Body of pancreas (tissue), 4 donors: ENCODE results near the gene DBF4B.
A peak's percentile ranks its signal among the peaks of the same experiment; 100 is the strongest.

Experiments
- POLR2A ChIP-seq, 3 donors: fragments of 450-650 bp; IDR thresholded peaks; one replicate each; pipeline ENCODE4 v1.6.1; 2016; ENCODE audit warnings: antibody characterized with exemption in 3 of 3, mild to moderate bottlenecking in 2 of 3
- TF ChIP-seq, protein P1 (sequence below), 7 experiments: fragments of 450-650 bp in 4 of 7; fragments of 200-600 bp in 3 of 7; sonication (generic) in 3 of 7; IDR thresholded peaks; one replicate each; pipeline ENCODE4 v1.5.1; 2016 to 2019; ENCODE audit warnings: antibody characterized with exemption in 7 of 7

GRCh38 chr17:44689477-44690217 lies 18.8 kb upstream of the DBF4B start, which contains the start of gene CCDC43:
- TF ChIP-seq POLR2A (IDR thresholded peaks at IDR 0.05): peak; percentile 53 to 84 (median 70)
- TF ChIP-seq, protein P1, sequence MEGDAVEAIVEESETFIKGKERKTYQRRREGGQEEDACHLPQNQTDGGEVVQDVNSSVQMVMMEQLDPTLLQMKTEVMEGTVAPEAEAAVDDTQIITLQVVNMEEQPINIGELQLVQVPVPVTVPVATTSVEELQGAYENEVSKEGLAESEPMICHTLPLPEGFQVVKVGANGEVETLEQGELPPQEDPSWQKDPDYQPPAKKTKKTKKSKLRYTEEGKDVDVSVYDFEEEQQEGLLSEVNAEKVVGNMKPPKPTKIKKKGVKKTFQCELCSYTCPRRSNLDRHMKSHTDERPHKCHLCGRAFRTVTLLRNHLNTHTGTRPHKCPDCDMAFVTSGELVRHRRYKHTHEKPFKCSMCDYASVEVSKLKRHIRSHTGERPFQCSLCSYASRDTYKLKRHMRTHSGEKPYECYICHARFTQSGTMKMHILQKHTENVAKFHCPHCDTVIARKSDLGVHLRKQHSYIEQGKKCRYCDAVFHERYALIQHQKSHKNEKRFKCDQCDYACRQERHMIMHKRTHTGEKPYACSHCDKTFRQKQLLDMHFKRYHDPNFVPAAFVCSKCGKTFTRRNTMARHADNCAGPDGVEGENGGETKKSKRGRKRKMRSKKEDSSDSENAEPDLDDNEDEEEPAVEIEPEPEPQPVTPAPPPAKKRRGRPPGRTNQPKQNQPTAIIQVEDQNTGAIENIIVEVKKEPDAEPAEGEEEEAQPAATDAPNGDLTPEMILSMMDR (IDR thresholded peaks at IDR 0.05): peak in 1 of 7 experiments; percentile 10
